K562 (cell line): ENCODE measurements around the gene COL26A1.

Experiments used
- EP300 ChIP-seq: IDR thresholded peaks from 2 replicates; pipeline ENCODE4 v1.6.1; 2012; ENCODE audit warnings: low read length, improper control_type of control experiment
- KLF6 ChIP-seq: fragments of 250-450 bp; sonication (Bioruptor Pico); IDR thresholded peaks from 2 replicates; pipeline ENCODE4 v1.4.0; 2020; ENCODE audit warnings: mild to moderate bottlenecking, moderate library complexity, borderline replicate concordance
- LARP7 ChIP-seq: fragments of 450-650 bp; IDR thresholded peaks from 2 replicates; pipeline ENCODE4 v1.6.1; 2016
- MXI1 ChIP-seq: IDR thresholded peaks from 2 replicates; pipeline ENCODE4 v1.6.1; 2011; ENCODE audit warnings: low read depth, mild to moderate bottlenecking, improper control_type of control experiment, low read length
- SPI1 ChIP-seq: IDR thresholded peaks from 2 replicates; pipeline ENCODE4 v1.6.1; 2011; ENCODE audit warnings: low read depth, low read length, control low read depth, borderline replicate concordance

DNA sequence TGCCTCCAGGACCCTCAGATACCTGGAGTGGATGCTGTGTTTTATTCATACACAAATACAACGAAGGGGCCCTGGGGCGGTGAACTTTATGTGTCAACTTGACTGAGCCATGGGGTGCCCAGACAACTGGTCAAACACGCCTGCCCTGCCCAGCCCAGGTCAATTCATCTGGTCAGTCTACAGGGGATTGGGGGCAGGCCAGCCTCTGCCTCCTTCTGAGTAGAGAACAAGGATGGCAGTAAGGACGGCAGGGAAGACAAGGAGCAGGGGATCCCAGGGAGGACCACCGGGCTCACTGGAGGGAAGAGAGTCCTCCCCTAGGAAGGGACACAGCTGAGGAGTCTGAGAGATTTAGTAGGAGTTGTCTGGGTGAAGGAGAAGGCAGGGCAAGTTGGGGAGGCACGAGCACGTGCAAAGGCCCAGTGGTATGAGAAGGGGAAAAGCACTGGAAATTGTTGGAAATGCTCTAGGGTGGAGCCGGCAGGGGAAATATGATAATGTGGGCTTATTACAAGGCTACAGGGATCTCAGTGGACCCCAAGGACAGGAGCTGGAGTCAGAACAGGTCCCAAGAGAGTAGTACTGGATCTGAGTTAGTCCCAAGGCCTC is 203.0 kb downstream of the COL26A1 start:
- TF ChIP-seq KLF6 (CRISPR knock-in tag) = no peak
- no peak for TF ChIP-seq LARP7
- TF ChIP-seq MXI1 = no peak
- no peak for TF ChIP-seq EP300
- no peak for TF ChIP-seq SPI1
